WTC11 (cell line): ENCODE measurements around the gene UTP14C. TPM values are rescaled to one million over a fixed set of nuclear protein-coding genes. Genes with fewer than 3 reads are reported as not detected.

Experiments
- ATAC-seq: fragments of 200-7000 bp; cut with Tn5 transposase; 2 replicates; pipeline ENCODE4 v1.10.0; 2021; ENCODE audit warnings: mild to moderate bottlenecking, moderate library complexity
- CTCF ChIA-PET: fragments of 300-600 bp; sonication (Branson Sonifier 250); formaldehyde crosslinking; loops from one replicate; lab custom pipeline; 2021; ENCODE audit warnings: antibody characterized with exemption; lab: Charles Lee
- POLR2A ChIA-PET: fragments of 350-600 bp; sonication (Branson Sonifier 250); formaldehyde crosslinking; loops from one replicate; lab custom pipeline; 2021; ENCODE audit warnings: antibody characterized with exemption; lab: Charles Lee
- DNase-seq: peaks from one replicate; pipeline ENCODE4 v3.0.0; 2021; ENCODE audit warnings: low spot score
- H3K27ac Mint-ChIP-seq: 2 replicates; pipeline ENCODE4 v1.8.0; 2021; ENCODE audit warnings: mixed read lengths
- H3K27me3 Mint-ChIP-seq: 2 replicates; pipeline ENCODE4 v1.8.0; 2021; ENCODE audit warnings: low read depth, mild to moderate bottlenecking, moderate library complexity, mixed read lengths
- H3K36me3 Mint-ChIP-seq: 2 replicates; pipeline ENCODE4 v1.8.0; 2021; ENCODE audit warnings: mixed read lengths
- H3K4me1 Mint-ChIP-seq: 2 replicates; pipeline ENCODE4 v1.8.0; 2022; ENCODE audit warnings: mixed read lengths
- H3K4me3 Mint-ChIP-seq: 2 replicates; pipeline ENCODE4 v1.8.0; 2021; ENCODE audit warnings: mild to moderate bottlenecking, moderate library complexity, mixed read lengths
- H3K9me3 Mint-ChIP-seq: 2 replicates; pipeline ENCODE4 v1.8.0; 2021; ENCODE audit warnings: mixed read lengths
- AR ChIP-seq: fragments of 250-450 bp; sonication (Bioruptor Pico); IDR thresholded peaks from 2 replicates; pipeline ENCODE4 v1.9.0; 2021; ENCODE audit warnings: mild to moderate bottlenecking
- ARID4B ChIP-seq: sonication (generic); formaldehyde crosslinking; IDR thresholded peaks from 2 replicates; pipeline ENCODE4 v1.8.0; 2023; ENCODE audit warnings: missing genetic modification reagents, mild to moderate bottlenecking, borderline replicate concordance
- CBFB ChIP-seq: sonication (generic); formaldehyde crosslinking; IDR thresholded peaks from 2 replicates; pipeline ENCODE4 v1.8.1; 2022; ENCODE audit warnings: mild to moderate bottlenecking, low read depth, missing genetic modification reagents
- EMX1 ChIP-seq: fragments of 250-450 bp; sonication (Bioruptor Pico); IDR thresholded peaks from 2 replicates; pipeline ENCODE4 v1.8.0; 2021; ENCODE audit warnings: mild to moderate bottlenecking
- GRHL2 ChIP-seq: fragments of 250-450 bp; sonication (Bioruptor Pico); IDR thresholded peaks from 2 replicates; pipeline ENCODE4 v1.8.0; 2022; ENCODE audit warnings: mild to moderate bottlenecking, moderate library complexity; ENCODE audit not compliant: insufficient replicate concordance, severe bottlenecking
- IRF2 ChIP-seq: sonication (generic); formaldehyde crosslinking; IDR thresholded peaks from 2 replicates; pipeline ENCODE4 v1.8.0; 2022; ENCODE audit warnings: low read depth, missing genetic modification reagents, borderline replicate concordance
- MYBL2 ChIP-seq: sonication (generic); formaldehyde crosslinking; IDR thresholded peaks from 2 replicates; pipeline ENCODE4 v1.8.1; 2023; ENCODE audit warnings: mild to moderate bottlenecking, moderate library complexity, missing genetic modification reagents
- RORB ChIP-seq: fragments of 250-450 bp; sonication (Bioruptor Pico); IDR thresholded peaks from 2 replicates; pipeline ENCODE4 v1.9.0; 2021; ENCODE audit warnings: mild to moderate bottlenecking
- SMAD3 ChIP-seq: sonication (generic); formaldehyde crosslinking; IDR thresholded peaks from 2 replicates; pipeline ENCODE4 v1.8.0; 2022; ENCODE audit warnings: missing genetic modification reagents, mild to moderate bottlenecking, borderline replicate concordance
- SMAD4 ChIP-seq: sonication (generic); formaldehyde crosslinking; IDR thresholded peaks from 2 replicates; pipeline ENCODE4 v1.8.0; 2022; ENCODE audit warnings: mild to moderate bottlenecking, missing genetic modification reagents
- USF1 ChIP-seq: sonication (generic); formaldehyde crosslinking; IDR thresholded peaks from 2 replicates; pipeline ENCODE4 v1.8.0; 2022; ENCODE audit warnings: mild to moderate bottlenecking, missing genetic modification reagents
- ZNF232 ChIP-seq: sonication (generic); formaldehyde crosslinking; IDR thresholded peaks from 2 replicates; pipeline ENCODE4 v1.8.0; 2022; ENCODE audit warnings: mild to moderate bottlenecking, missing genetic modification reagents
- ZNF425 ChIP-seq: fragments of 250-450 bp; sonication (Bioruptor Pico); conservative IDR thresholded peaks from 2 replicates; pipeline ENCODE4 v1.9.0; 2021; ENCODE audit warnings: mild to moderate bottlenecking
- total RNA-seq: library from RNA; stranded (reverse); gene quantifications from 3 replicates; pipeline ENCODE4 v1.2.3, GENCODE V29; 2021
- TF ChIP-seq, protein P1 (sequence below): sonication (generic); formaldehyde crosslinking; IDR thresholded peaks from 2 replicates; pipeline ENCODE4 v1.8.1; 2022; ENCODE audit warnings: low read depth, mild to moderate bottlenecking, moderate library complexity, missing genetic modification reagents, borderline replicate concordance
- TF ChIP-seq, protein P2 (sequence below): fragments of 250-450 bp; sonication (Bioruptor Pico); IDR thresholded peaks from 2 replicates; pipeline ENCODE4 v1.8.0; 2021; ENCODE audit warnings: mild to moderate bottlenecking
- TF ChIP-seq, protein P3 (sequence below): fragments of 200-600 bp; IDR thresholded peaks from 2 replicates; pipeline ENCODE4 v1.8.0; 2022; ENCODE audit warnings: antibody characterized with exemption

Gene UTP14C
- total RNA-seq, 1 experiment from 2014 or later: 18.5 TPM

DNA sequence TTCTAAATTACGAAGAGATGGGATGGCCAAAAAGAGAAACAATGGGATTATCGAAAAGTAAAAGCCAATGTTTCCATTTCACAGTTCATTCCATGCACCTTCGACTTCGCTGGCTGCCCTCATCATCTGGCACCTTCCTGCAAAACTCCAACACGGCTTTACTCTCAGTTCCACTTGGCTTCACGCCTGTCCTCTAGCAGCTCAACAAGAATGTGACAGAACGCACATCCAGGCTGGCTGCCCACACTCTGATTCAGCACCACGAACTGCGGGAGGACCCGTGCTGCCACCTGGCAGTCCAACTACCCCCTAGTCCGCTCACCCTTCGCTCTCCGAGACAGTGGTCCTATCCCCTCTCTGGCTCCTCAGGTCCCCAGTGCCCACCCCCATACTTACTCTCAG is 25.0 kb upstream of the UTP14C start:
- TF ChIP-seq SMAD3 (CRISPR knock-in tag) (no peak), EMX1 (no peak), SMAD4 (CRISPR knock-in tag) (no peak), IRF2 (CRISPR knock-in tag) (no peak), GRHL2 (CRISPR knock-in tag) (no peak), MYBL2 (CRISPR knock-in tag) (no peak), ARID4B (CRISPR knock-in tag) (no peak)
- TF ChIP-seq, protein P1, sequence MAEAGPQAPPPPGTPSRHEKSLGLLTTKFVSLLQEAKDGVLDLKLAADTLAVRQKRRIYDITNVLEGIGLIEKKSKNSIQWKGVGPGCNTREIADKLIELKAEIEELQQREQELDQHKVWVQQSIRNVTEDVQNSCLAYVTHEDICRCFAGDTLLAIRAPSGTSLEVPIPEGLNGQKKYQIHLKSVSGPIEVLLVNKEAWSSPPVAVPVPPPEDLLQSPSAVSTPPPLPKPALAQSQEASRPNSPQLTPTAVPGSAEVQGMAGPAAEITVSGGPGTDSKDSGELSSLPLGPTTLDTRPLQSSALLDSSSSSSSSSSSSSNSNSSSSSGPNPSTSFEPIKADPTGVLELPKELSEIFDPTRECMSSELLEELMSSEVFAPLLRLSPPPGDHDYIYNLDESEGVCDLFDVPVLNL (CRISPR knock-in tag): no peak
- TF ChIP-seq, protein P2, sequence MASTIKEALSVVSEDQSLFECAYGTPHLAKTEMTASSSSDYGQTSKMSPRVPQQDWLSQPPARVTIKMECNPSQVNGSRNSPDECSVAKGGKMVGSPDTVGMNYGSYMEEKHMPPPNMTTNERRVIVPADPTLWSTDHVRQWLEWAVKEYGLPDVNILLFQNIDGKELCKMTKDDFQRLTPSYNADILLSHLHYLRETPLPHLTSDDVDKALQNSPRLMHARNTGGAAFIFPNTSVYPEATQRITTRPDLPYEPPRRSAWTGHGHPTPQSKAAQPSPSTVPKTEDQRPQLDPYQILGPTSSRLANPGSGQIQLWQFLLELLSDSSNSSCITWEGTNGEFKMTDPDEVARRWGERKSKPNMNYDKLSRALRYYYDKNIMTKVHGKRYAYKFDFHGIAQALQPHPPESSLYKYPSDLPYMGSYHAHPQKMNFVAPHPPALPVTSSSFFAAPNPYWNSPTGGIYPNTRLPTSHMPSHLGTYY (CRISPR knock-in tag): no peak
- TF ChIP-seq, protein P3, sequence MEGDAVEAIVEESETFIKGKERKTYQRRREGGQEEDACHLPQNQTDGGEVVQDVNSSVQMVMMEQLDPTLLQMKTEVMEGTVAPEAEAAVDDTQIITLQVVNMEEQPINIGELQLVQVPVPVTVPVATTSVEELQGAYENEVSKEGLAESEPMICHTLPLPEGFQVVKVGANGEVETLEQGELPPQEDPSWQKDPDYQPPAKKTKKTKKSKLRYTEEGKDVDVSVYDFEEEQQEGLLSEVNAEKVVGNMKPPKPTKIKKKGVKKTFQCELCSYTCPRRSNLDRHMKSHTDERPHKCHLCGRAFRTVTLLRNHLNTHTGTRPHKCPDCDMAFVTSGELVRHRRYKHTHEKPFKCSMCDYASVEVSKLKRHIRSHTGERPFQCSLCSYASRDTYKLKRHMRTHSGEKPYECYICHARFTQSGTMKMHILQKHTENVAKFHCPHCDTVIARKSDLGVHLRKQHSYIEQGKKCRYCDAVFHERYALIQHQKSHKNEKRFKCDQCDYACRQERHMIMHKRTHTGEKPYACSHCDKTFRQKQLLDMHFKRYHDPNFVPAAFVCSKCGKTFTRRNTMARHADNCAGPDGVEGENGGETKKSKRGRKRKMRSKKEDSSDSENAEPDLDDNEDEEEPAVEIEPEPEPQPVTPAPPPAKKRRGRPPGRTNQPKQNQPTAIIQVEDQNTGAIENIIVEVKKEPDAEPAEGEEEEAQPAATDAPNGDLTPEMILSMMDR: no peak
- Mint-ChIP-seq H3K36me3 (no peaks in the 10 kb centered on the region), H3K4me1 (peaks cover 68% of the 10 kb centered on the region), H3K9me3 (no peaks in the 10 kb centered on the region), H3K4me3 (no peak overlapping the region), H3K27ac (no peak overlapping the region), H3K27me3 (no peaks in the 10 kb centered on the region; the same call in 1 of the 2 replicates)
- ChIA-PET POLR2A (interaction anchor here (0.8 kb wide), 1 partner anchor 86 kb away, joined by 3 read pairs; no protein-coding TSS in a partner anchor), CTCF (interaction anchor here (0.5 to 5.4 kb wide), 4 partner anchors 22 to 129 kb away, joined by 3 to 36 read pairs (median 6); partner anchors contain the start of gene NEK5)
- no peak for ATAC-seq
- DNase-seq: no peak

DNA sequence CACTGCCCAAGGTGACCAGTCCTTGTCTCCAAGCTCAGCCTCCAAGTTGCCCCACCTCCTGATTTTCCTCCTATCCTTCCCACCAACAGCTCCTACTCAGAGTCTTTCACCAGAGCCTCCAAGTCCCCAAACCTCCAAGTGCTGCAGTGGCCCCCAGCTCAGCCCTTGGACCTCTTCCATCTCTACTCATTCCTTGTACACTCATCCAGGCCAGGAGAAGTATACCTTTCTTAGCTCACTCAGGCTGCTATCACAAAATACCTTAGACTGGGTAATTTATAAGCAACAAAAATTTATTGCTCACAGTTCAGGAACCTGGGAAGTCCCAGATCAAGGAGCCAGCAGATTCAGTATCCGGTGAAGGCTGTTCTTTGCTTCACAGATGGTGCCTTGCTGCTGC is 24.6 kb upstream of the UTP14C start:
- Mint-ChIP-seq H3K27me3 (no peaks in the 10 kb centered on the region; the same call in 1 of the 2 replicates), H3K9me3 (no peaks in the 10 kb centered on the region), H3K4me3 (no peak overlapping the region), H3K4me1 (peaks cover 68% of the 10 kb centered on the region), H3K27ac (no peak overlapping the region), H3K36me3 (no peaks in the 10 kb centered on the region)
- CTCF ChIA-PET: interaction anchor here (0.5 to 5.4 kb wide), 3 partner anchors 23 to 128 kb away, joined by 4 to 36 read pairs (median 7); partner anchors contain the start of gene NEK5
- no peak for DNase-seq
- POLR2A ChIA-PET: interaction anchor here (0.8 kb wide), 1 partner anchor 85 kb away, joined by 3 read pairs; no protein-coding TSS in a partner anchor
- no peak for ATAC-seq
- TF ChIP-seq CBFB (CRISPR knock-in tag): no peak
- TF ChIP-seq AR (CRISPR knock-in tag): no peak
- TF ChIP-seq ZNF425: no peak
- no peak for TF ChIP-seq SMAD4 (CRISPR knock-in tag)
- TF ChIP-seq GRHL2 (CRISPR knock-in tag): no peak
- no peak for TF ChIP-seq USF1
- TF ChIP-seq, protein P2 (CRISPR knock-in tag): no peak
- TF ChIP-seq RORB: no peak
- no peak for TF ChIP-seq ZNF232
